ENCODE results near the gene RGS1. TPM values are rescaled to one million over a fixed set of nuclear protein-coding genes. Genes with fewer than 3 reads are reported as not detected.

Gene RGS1
- total RNA-seq, 1 donor from 2014 or later: 35.9 TPM

GRCh38 chr1:192610112-192610889, 34.7 kb downstream of the RGS1 start:
- no peak for DNase-seq (ENCODE audit: low spot score)

DNA sequence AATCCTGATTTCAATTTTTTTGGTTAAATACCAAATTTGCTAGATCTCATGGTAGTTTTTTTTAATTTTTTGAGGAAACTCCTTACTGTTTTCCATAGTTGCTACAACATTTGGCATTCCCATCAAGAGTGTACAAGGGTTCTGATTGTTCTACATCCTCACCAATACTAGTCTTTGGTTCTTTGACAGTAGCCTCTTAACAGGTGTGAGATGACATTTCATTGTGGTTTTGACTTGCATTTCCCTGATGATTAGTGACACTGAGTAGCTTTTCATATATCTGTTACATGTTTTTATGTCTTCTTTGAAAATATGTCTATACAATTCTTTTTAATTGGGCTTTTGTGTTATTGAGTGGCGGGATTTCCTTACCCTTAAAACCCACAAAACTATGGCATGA, 39.5 kb downstream of the RGS1 start:
- no peak for DNase-seq (ENCODE audit: low spot score)

GRCh38 chr1:192620071-192620635, 44.6 kb downstream of the RGS1 start:
- DNase-seq (ENCODE audit: low spot score): no peak

DNA sequence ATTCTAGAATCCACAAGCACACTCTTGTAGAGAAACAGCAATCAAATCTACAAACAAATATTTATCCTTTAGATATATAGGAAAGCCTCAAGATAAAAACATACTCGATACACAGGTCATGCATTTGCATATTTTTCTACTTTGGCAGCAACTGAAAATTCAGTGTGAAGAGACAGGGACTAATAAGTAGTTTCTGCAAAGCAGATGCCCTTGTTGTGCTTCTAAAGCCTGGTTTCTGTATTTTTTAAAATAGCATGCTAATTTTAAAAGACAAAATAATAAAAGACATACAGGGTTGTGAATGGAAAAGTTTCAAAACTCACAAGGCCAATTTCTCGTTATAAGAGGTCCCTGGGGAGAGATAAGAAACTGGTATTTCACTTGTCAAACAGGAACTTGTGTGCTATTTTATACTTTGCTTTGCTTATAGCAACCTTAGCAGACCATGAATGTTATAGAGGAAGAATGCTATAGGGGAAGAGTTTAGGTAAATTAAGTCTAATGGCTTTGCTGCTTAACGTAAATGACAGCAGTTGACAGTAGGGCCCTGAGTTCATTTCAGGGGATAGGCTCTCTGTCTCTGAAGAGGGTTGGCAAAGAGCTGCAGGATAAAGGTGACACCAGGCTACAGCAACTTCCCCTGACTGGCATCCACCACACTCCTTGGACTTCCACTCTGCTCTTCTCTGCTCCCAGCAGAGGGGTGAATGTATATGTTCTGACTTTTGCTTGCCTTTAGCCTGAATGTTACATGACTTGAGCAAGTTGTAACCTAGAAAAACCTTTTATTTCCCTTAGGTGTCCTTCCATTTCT, 51.0 kb downstream of the RGS1 start:
- DNase-seq (ENCODE audit: low spot score): no peak

- no peak for DNase-seq (ENCODE audit: low spot score)
These were observed 52.3 kb downstream of the RGS1 start for GRCh38 chr1:192627901-192628300.

DNA sequence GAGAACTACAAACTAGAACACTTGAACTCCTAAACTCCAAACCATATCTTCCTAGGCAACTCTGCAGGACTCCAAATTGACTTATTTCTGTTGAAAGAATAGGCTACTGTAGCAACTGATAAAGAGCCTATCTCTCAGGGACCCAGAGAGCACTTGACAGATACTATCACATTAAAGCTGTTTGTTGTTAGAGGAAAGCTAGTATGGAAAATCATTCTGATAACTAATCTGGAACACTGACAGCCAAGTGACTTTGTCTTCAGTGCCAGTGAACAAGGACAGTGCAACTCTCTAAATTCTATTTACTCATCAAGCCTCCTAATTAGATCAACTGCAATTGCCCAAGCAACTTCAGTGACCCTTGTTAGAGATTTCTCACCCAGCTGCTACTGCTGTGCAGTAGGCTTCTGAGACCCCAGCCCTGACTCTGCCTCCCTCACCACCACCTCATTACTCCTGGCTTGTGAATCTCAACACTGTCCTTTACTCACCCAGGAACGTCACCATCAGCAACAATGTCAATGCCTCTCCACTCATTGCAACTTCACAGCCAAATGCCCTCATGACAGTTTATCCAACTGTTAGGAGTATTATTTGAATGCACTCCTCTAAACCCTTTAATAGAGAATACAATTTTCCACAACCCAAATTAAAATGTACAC, 53.0 kb downstream of the RGS1 start:
- DNase-seq (ENCODE audit: low spot score): no peak

DNA sequence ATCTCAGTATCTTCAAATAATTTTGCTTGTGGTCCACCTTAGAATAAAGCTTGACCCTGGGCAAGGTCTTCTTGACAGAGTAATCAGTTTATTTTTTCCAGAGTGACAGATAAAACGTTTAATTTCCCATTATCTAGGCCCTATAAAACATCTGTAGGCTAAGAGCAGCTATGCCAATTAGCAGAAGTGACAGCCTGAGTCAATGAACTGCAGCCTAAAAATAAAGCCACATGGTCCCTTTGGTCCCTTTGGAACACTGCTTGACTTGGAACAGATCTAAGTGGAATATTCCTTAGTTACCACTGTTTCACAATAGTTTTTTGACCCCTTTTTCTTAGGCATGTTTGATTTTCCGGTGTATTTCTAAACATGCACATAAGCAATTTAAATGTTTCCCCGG, 54.0 kb downstream of the RGS1 start:
- no peak for DNase-seq (ENCODE audit: low spot score)

Other genes with a start within 250 kb of the RGS1 start
- gene RGS13, start 60.4 kb downstream of the RGS1 start, total RNA-seq: 1.0 TPM
- 163 TPM for gene RGS2, start 233.3 kb downstream of the RGS1 start, total RNA-seq

Data from mesenteric fat pad (tissue), 1 donor.